Activated CD8-positive, alpha-beta memory T cell treated with anti-CD3 and anti-CD28 coated beads for 4 hours (primary cell): ENCODE data around the gene SCG2.

Source experiments
- DNase-seq, 2 donors: peaks; one replicate each; pipeline ENCODE4 v3.0.0-alpha.2; 2020; ENCODE audit warnings: low read depth in 2 of 2

SCG2 gene

GRCh38 chr2:223601932-223602666 is at the start of gene SCG2:
Gene SCG2, minus strand, starts transcription at chr2:223602361. Its CDS starts 3,079 bp downstream, at chr2:223599282.
- no peak for DNase-seq

GRCh38 chr2:223649554-223650533 is 47.7 kb upstream of the SCG2 start:
- no peak for DNase-seq

DNA sequence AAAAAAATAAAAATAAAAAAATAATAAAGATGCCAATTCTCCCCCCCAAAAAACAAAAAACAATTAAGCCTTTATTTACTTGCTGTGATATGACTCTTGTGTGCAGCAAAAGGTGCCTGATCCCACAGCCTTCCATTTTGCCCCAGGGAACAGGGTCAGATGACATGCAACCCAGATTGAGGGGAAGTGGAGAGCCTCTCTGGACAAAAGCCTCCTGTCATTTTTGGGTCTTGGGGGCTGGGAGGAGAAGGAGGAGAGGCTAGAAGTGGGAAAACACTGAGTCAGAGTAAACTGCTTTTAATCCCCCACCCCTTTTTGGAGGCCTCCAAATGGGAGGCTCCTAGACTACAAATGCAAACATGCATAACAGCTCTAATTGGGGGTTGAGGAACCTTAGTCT is 46.6 kb upstream of the SCG2 start:
- DNase-seq: no peak

GRCh38 chr2:223647258-223647952 is 45.2 kb upstream of the SCG2 start:
- DNase-seq: no peak

GRCh38 chr2:223644136-223644535 is 42.0 kb upstream of the SCG2 start:
- DNase-seq: no peak

DNA sequence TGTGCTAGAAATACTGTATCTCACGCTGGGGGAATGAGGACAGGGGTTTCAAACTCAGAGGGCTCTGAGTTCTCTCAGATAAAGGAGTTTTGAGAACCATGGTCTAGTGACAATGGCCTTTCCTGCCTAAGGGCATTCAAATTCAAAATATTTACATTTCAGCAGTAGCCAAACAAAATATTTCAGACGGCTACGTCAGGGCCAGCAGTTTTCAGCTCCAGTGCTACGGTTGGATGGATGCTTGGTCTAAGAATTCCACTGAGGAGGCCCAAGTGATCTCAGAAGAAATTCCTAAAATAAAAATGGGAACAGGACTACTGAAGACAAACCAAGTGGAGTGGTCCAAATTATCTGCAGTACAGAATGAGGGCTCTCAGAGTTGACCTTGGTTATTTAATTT is 41.1 kb upstream of the SCG2 start:
- DNase-seq: no peak

DNA sequence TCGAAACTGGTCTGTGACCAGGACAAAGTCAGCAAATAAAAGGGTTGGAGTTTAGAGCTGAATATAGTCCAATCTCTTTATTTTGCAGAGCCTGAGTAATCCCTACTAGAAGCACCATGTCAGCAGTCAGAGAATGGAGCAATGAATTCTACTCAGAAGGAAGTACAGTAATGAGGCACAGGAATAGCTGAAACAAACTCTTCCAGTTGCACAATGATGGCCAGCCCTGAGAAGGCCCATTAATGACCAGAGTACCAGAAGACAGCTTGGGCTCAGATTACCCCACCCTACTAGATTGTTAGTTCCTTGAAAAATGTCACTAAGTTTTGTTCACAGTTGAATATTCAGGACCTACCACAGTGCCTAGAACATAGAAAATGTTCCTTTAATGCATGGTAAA is 40.3 kb upstream of the SCG2 start:
- no peak for DNase-seq

- no peak for DNase-seq
Observed at GRCh38 chr2:223641082-223641481, 38.9 kb upstream of the SCG2 start.

DNA sequence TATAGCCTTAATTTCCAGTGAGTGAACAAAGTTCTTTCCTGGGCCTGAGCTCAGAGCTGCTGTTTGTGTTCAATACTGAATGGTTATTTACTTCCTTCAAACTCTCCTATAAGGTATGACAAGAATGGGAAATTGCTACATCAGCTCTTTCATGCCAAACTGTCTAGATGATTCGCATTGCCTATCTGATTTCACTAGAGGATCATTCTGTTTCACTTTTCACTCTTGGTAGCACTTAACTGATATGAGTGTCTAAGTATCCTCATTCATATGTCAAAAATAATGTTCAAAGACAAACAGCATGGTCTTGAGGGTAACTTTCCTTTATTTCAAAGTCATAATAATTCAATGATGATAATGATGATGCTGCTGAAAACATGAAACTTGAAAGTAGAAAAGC is 32.9 kb upstream of the SCG2 start:
- no peak for DNase-seq

- no peak for DNase-seq
Observed at GRCh38 chr2:223634238-223634637, 32.1 kb upstream of the SCG2 start.

DNA sequence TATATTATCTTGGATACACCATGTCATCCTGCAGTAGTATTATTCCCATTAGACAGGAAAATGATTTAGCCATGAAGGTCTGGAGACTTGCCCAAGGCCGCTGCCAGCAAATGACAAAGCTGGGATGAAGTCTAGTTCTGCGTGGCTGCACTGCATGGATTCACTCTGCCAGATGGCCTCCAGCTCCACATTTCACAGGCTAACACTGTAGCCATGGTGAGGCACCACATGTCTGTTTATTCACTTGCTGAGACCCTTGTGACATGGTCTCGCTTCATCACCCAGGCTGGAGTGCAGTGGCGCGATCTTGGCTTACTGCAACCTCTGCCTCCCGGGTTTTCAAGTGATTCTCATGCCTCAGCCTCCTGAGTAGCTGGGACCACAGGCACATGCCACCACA is 31.5 kb upstream of the SCG2 start:
- no peak for DNase-seq

DNA sequence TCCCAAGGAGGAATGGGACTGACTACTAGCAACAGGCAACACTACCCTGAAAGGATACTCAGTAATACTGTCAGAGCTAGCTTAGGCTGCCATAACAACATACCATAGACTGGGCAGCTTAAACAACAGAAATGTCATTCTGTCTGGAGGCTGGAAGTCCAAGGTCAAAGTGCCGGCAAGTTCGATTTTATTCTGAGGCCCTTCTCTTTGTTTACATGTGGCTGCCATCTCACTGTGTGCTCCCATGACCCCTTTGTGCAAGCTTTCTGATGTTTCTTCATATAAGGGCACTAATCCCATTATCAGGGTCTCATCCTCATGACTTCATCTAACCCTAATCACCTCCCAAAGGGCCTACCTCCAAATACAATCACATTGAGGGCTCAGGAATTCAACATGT is 30.7 kb upstream of the SCG2 start:
- no peak for DNase-seq

- DNase-seq: no peak
Observed at GRCh38 chr2:223626716-223627115, 24.6 kb upstream of the SCG2 start.

GRCh38 chr2:223625652-223626051 is 23.5 kb upstream of the SCG2 start:
- no peak for DNase-seq

DNA sequence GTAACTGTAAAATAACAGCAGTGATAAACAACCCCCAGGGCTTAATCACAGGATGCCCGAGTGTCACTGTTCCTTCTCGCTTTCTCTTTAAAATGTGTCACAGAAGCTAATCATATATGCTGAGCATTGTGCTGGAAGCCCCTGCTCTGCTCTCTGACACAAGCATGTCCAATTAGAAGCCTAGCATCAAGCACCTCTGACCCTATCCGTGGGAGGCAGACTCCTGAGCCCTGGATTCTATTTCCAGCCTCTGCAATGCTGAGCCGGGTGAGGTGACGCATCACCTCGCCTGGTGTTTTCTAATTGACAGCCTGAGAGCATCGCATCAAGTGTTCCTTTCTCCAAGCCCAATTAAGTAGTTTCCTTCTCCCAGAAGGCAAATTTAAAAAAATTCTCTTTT is 19.7 kb upstream of the SCG2 start:
- DNase-seq: no peak

DNA sequence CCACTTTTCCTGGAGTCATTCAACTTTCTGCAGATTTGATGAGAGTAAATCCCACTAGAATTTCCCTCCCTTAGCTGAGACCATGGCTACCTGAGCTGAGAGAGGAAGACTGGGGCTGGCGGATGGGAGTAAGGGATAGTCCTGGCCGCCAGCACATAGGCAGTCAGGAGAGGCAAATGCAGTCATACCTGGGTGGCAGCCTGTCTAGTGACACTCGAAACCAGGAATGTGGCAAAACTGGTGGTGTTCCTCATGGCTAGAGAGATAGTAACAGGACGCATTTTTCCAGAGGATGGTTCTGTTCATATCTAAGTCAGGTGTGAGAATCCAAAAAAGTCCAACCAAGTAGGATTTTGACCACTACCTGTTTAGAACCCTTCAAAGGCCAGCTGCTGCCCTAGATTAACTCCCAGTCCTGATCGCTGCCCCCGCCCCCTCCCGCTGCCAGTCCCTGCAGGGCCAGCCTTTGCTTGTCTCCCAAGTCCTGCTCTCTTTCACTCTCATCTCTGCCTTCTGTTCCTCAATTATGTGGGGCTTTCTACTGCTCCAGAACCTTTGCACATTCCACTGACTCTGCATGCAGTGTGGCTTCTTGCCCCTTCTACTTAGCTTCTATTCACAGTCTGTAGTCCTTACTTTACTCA is 17.4 kb upstream of the SCG2 start:
- DNase-seq: no peak

DNA sequence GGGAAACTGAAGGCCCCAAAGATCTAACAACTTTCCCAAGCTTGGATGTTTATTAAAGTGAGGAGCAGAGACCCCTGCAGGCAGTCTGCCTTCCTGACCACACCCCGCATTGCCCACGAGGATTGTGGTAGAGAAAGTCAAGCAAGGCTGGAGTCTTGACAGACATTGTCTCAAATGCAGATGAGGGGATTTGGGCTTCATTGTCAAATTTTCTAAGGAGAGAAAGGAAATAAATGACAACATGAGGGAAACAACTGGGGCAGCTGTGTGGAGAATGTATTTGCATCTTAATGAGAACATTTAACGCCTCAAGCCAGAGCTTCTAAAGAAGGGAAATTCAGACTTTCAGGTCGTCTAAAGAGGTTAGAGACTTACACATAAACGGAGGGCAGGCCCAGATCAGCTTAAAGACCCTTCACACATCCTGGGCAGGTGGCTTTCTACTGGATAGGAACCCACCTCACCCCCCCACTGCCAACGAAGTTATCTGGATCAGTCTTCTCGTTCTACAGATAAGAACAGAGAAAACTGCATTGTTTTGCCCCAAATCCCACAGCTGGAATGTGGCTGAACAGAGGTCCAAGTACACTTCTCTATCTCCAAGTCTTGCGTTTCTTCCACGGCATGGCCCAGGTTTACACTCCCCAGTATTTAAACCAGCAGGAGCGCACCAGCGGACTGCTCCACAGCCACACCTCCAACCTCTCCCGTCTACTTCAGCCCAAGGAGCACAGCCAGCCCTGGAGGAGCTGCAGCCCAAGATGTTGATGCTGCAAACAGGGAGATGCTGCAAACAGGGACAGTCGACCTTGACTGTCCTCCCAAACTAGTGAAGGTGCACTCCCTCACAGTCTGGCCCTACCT is 16.2 kb upstream of the SCG2 start:
- no peak for DNase-seq

- no peak for DNase-seq
Observed at GRCh38 chr2:223614534-223614933, 12.4 kb upstream of the SCG2 start.

- DNase-seq: no peak
Observed at GRCh38 chr2:223613017-223613950, 11.1 kb upstream of the SCG2 start.

DNA sequence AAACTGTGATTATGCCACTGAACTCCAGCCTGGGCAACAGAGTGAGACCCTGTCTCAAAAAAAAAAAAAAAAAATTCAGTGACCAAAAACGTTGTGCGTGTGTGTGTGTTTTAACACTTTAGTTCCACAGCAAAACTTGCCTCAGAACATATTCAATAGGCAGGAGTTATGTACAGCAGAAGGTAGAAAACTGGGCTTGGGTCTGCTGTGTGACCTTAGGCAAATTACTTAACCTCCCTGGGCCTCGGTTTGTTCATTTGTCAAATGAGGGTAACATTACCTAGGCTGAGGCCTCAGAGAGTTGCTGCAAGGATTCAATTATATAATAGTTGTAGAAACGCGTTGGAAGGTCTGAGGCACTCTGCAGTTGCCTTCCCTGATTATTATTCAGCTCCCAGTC is 10.3 kb upstream of the SCG2 start:
- DNase-seq: no peak
